DND-41 (cell line): ENCODE measurements around the gene CARMIL1.

Experiments used
- ATAC-seq: fragments of 200-7000 bp; cut with Tn5 transposase; 3 replicates; pipeline ENCODE4 v1.9.1; 2021; ENCODE audit warnings: low read depth; ENCODE audit not compliant: insufficient read depth
- DNase-seq: peaks from one replicate; pipeline ENCODE4 v3.0.0-alpha.2; 2020
- H2AFZ ChIP-seq: 2 replicates; pipeline ENCODE4 v1.6.0; 2012; ENCODE audit warnings: low read depth, low read length
- H3K27ac ChIP-seq: 2 replicates; pipeline ENCODE4 v1.5.1; 2012; ENCODE audit warnings: low read length, inconsistent platforms
- H3K27me3 ChIP-seq: fragments of 200-600 bp; sonication (generic); 2 replicates; pipeline ENCODE4 v1.6.0; 2012; ENCODE audit warnings: low read length, mild to moderate bottlenecking, inconsistent platforms; ENCODE audit not compliant: insufficient read depth, poor library complexity
- H3K36me3 ChIP-seq: 2 replicates; pipeline ENCODE4 v1.5.1; 2012; ENCODE audit warnings: low read length, inconsistent platforms; ENCODE audit not compliant: insufficient read depth
- H3K4me1 ChIP-seq: 2 replicates; pipeline ENCODE4 v1.5.1; 2012; ENCODE audit warnings: mild to moderate bottlenecking, low read length; ENCODE audit not compliant: insufficient read depth
- H3K4me2 ChIP-seq: 2 replicates; pipeline ENCODE4 v1.6.0; 2012; ENCODE audit warnings: mild to moderate bottlenecking, moderate library complexity, low read length, inconsistent platforms; ENCODE audit not compliant: insufficient read depth
- H3K4me3 ChIP-seq, 2 experiments: fragments of 200-600 bp in 1 of 2; shearing (Covaris generic) in 1 of 2; 2 replicates each; pipeline ENCODE4 v1.5.1; 2012 to 2016; ENCODE audit warnings: inconsistent platforms in 2 of 2, low read length in 2 of 2, mild to moderate bottlenecking in 2 of 2, low read depth in 1 of 2, moderate library complexity in 1 of 2
- H3K79me2 ChIP-seq: 2 replicates; pipeline ENCODE4 v1.6.0; 2012; ENCODE audit warnings: low read length, inconsistent platforms; ENCODE audit not compliant: insufficient read depth
- H3K9ac ChIP-seq: 2 replicates; pipeline ENCODE4 v1.6.0; 2012; ENCODE audit warnings: low read depth, mild to moderate bottlenecking, inconsistent platforms, low read length, moderate library complexity
- H3K9me3 ChIP-seq: 2 replicates; pipeline ENCODE4 v1.5.1; 2012; ENCODE audit warnings: low read length, moderate library complexity, mild to moderate bottlenecking, inconsistent platforms; ENCODE audit not compliant: insufficient read depth, severe bottlenecking
- H4K20me1 ChIP-seq: 2 replicates; pipeline ENCODE4 v1.6.0; 2012; ENCODE audit warnings: low read length; ENCODE audit not compliant: insufficient read depth
- CTCF ChIP-seq: IDR thresholded peaks from 2 replicates; pipeline ENCODE4 v1.5.1; 2012; ENCODE audit warnings: borderline replicate concordance, low read length, moderate library complexity, mild to moderate bottlenecking; ENCODE audit not compliant: poor library complexity, severe bottlenecking; ENCODE audit errors: extremely low read depth
- EZH2 ChIP-seq: IDR thresholded peaks from 3 replicates; pipeline ENCODE4 v1.6.1; 2012; ENCODE audit warnings: borderline replicate concordance, low read depth, mild to moderate bottlenecking, moderate library complexity, low read length, inconsistent platforms; ENCODE audit not compliant: severe bottlenecking

Gene CARMIL1

GRCh38 chr6:25490018-25490801 lies 211.0 kb downstream of the CARMIL1 start:
- no peak overlapping the region for H2AFZ ChIP-seq

GRCh38 chr6:25492951-25493350 lies 213.8 kb downstream of the CARMIL1 start:
- no peak for TF ChIP-seq CTCF
- TF ChIP-seq EZH2 = no peak
- peaks cover 8% of the 10 kb centered on the region for H3K27me3 ChIP-seq
- no peaks in the 10 kb centered on the region for H3K79me2 ChIP-seq
- no peaks in the 10 kb centered on the region for H3K9me3 ChIP-seq
- no peaks in the 10 kb centered on the region for H4K20me1 ChIP-seq
- H2AFZ ChIP-seq = no peak overlapping the region
- no peaks in the 10 kb centered on the region for H3K4me1 ChIP-seq
- no peak overlapping the region for H3K4me2 ChIP-seq
- ATAC-seq = no peak
- no peak overlapping the region for H3K4me3 ChIP-seq
- no peak overlapping the region for H3K27ac ChIP-seq
- DNase-seq = no peak
- H3K9ac ChIP-seq = no peak overlapping the region
- H3K36me3 ChIP-seq = no peaks in the 10 kb centered on the region

More at GRCh38 chr6:25490018-25490801, 211.0 kb downstream of the CARMIL1 start:
- H3K9me3 ChIP-seq = no peaks in the 10 kb centered on the region
- no peak overlapping the region for H3K9ac ChIP-seq
- no peaks in the 10 kb centered on the region for H3K4me1 ChIP-seq
- DNase-seq (peak; percentile 65), ATAC-seq (peak; percentile 84)
- no peak overlapping the region for H3K27ac ChIP-seq
- no peaks in the 10 kb centered on the region for H3K79me2 ChIP-seq
- no peaks in the 10 kb centered on the region for H3K36me3 ChIP-seq
- TF ChIP-seq EZH2 (no peak), CTCF (peak; percentile 89)
- H3K4me2 ChIP-seq = no peak overlapping the region
- no peak overlapping the region for H3K4me3 ChIP-seq
- peaks cover 8% of the 10 kb centered on the region for H3K27me3 ChIP-seq
- H4K20me1 ChIP-seq = no peaks in the 10 kb centered on the region

GRCh38 chr6:25494469-25494868 lies 215.3 kb downstream of the CARMIL1 start:
- H3K36me3 ChIP-seq = no peaks in the 10 kb centered on the region
- H3K9ac ChIP-seq = no peak overlapping the region
- no peak overlapping the region for H3K4me2 ChIP-seq
- TF ChIP-seq EZH2 = no peak
- TF ChIP-seq CTCF = no peak
- no peaks in the 10 kb centered on the region for H3K9me3 ChIP-seq
- no peak for ATAC-seq
- H3K27me3 ChIP-seq = peaks cover 19% of the 10 kb centered on the region
- H3K4me1 ChIP-seq = no peaks in the 10 kb centered on the region
- H2AFZ ChIP-seq = no peak overlapping the region
- H3K79me2 ChIP-seq = no peaks in the 10 kb centered on the region
- H3K4me3 ChIP-seq = no peak overlapping the region
- H4K20me1 ChIP-seq = no peaks in the 10 kb centered on the region
- no peak overlapping the region for H3K27ac ChIP-seq
- no peak for DNase-seq
